ENCODE data around the gene FNTB. TPM values are rescaled to one million over a fixed set of nuclear protein-coding genes. Genes with fewer than 3 reads are reported as not detected.

FNTB gene
- total RNA-seq, 1 experiment from 2014 or later: 26.7 TPM

GRCh38 chr14:65062096-65063075 lies 75.7 kb downstream of the FNTB start (continued):
- TF ChIP-seq EZH2 (IDR thresholded peaks at IDR 0.05): no peak
- TF ChIP-seq SP1 (IDR thresholded peaks at IDR 0.05; ENCODE audit: low read depth): no peak
- TF ChIP-seq POLR2AphosphoS5 (IDR thresholded peaks at IDR 0.05; ENCODE audit: low read depth, low read length): no peak

DNA sequence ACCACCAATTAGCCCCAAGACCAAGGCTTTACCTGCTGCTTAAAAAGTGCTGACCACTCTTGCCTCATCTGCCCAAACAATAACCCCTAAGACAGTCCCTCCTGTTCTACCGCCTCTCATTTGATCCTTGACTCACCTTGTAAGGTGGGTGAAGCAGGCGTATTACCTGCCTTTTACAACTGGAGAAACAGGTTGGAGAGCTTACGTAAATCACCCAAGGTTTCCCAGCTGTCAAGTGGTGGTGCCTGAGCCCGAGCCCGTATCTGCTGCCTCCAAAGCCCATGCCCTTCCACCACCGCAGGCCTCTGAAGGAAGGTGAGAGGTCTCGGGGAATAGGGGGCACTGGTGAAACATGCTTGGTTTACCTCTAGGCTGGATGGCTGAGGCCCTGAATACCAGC lies 79.0 kb downstream of the FNTB start:
- RAD21 ChIA-PET (ENCODE audit: low non-redundant PET in 1 of 2, low total read pairs in 2 of 2, uncharacterized antibody in 2 of 2, unreplicated experiment in 2 of 2): no interaction called here
- TF ChIP-seq ZNF274 (IDR thresholded peaks at IDR 0.05; ENCODE audit: low read depth, low read length) (no peak), CBX3 (IDR thresholded peaks at IDR 0.05; ENCODE audit: low read depth) (no peak), ELF1 (IDR thresholded peaks at IDR 0.05; ENCODE audit: borderline replicate concordance, low read depth) (no peak)
- CTCF ChIA-PET: no interaction called here
- no peaks in the 10 kb centered on the region for H3K79me2 ChIP-seq (ENCODE audit: insufficient read depth, low read length)
- no peaks in the 10 kb centered on the region for H3K9me2 ChIP-seq (ENCODE audit: insufficient read depth)
- no peak overlapping the region for H3K4me2 ChIP-seq (ENCODE audit: low read length)
- BruUV-seq (replicated peaks): no TSS peak
- DNase-seq (ENCODE audit: low read depth, low spot score) (no peak), ATAC-seq (no peak)
- H3K36me3 ChIP-seq (ENCODE audit: control insufficient read depth in 1 of 2, insufficient read depth in 2 of 2, low read length in 2 of 2): peaks cover 8 to 21% of the 10 kb centered on the region in 2 experiments; a peak in 3 of 4 replicates
- POLR2A ChIA-PET: no interaction called here
- H3K9ac ChIP-seq (ENCODE audit: low read length): no peak overlapping the region
- no peaks in the 10 kb centered on the region for H3K27me3 ChIP-seq (ENCODE audit: insufficient read depth, low read length)
- no peaks in the 10 kb centered on the region for H3K4me1 ChIP-seq (ENCODE audit: control insufficient read depth in 1 of 2, insufficient read depth in 2 of 2, low read length in 2 of 2)
- no peak overlapping the region for H3K27ac ChIP-seq (ENCODE audit: low read depth, low read length)
- no peak overlapping the region for H3K4me3 ChIP-seq (replicated peaks in 1 of 2; ENCODE audit: low read depth in 1 of 2, low read length in 2 of 2)
- H2AFZ ChIP-seq (ENCODE audit: low read depth, low read length, poor library complexity, severe bottlenecking): no peak overlapping the region
- no peaks in the 10 kb centered on the region for H4K20me1 ChIP-seq (ENCODE audit: insufficient read depth)
- H3K9me3 ChIP-seq (ENCODE audit: control insufficient read depth in 1 of 2, insufficient read depth in 1 of 2, low read depth in 1 of 2, low read length in 2 of 2): no peaks in the 10 kb centered on the region
- intact Hi-C loops (cut with micrococcal nuclease): no loop called here

DNA sequence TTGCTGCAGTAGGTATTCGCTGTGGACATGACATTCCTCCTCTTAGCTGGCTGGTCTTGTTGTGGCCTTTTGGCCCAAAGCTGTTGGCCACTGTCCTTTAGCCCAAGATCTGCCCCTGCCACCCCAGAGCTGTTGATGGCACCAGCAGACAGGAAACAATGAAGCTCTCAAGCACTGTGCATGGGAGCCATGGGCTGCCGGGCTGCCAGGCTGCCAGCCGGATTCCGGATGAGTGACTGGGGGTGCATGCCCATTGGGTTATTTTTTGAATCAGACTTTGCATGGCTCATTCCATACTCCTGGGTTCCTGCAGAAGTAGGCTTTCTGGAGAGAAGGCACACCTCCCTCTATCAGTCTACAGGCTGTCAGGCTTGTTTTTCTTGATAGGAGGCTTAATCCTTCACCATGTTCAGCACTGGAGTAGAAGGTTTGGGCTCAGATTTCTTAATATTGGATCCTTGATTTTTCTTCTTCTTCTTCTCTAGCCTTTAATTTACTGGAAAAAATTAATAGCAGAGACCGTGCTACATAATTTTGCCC lies 83.2 kb downstream of the FNTB start:
- Histone ChIP-seq H3K9me3 (ENCODE audit: control insufficient read depth in 1 of 2, insufficient read depth in 1 of 2, low read depth in 1 of 2, low read length in 2 of 2) (no peaks in the 10 kb centered on the region), H3K27ac (ENCODE audit: low read depth, low read length) (no peak overlapping the region), H4K20me1 (ENCODE audit: insufficient read depth) (no peaks in the 10 kb centered on the region), H3K9ac (ENCODE audit: low read length) (no peak overlapping the region), H3K4me1 (ENCODE audit: control insufficient read depth in 1 of 2, insufficient read depth in 2 of 2, low read length in 2 of 2) (no peaks in the 10 kb centered on the region), H3K36me3 (ENCODE audit: control insufficient read depth in 1 of 2, insufficient read depth in 2 of 2, low read length in 2 of 2) (peaks cover 0 to 7% of the 10 kb centered on the region in 2 experiments; a peak in 2 of 4 replicates), H2AFZ (ENCODE audit: low read depth, low read length, poor library complexity, severe bottlenecking) (no peak overlapping the region), H3K27me3 (ENCODE audit: insufficient read depth, low read length) (no peaks in the 10 kb centered on the region), H3K79me2 (ENCODE audit: insufficient read depth, low read length) (no peaks in the 10 kb centered on the region), H3K4me3 (replicated peaks in 1 of 2; ENCODE audit: low read depth in 1 of 2, low read length in 2 of 2) (no peak overlapping the region), H3K9me2 (ENCODE audit: insufficient read depth) (no peaks in the 10 kb centered on the region), H3K4me2 (ENCODE audit: low read length) (no peak overlapping the region)
- ChIA-PET POLR2A (no interaction called here), CTCF (no interaction called here), RAD21 (ENCODE audit: low non-redundant PET in 1 of 2, low total read pairs in 2 of 2, uncharacterized antibody in 2 of 2, unreplicated experiment in 2 of 2) (no interaction called here)
- intact Hi-C loops (cut with micrococcal nuclease): no loop called here
- ATAC-seq (no peak), DNase-seq (ENCODE audit: low read depth, low spot score) (no peak)
- no TSS peak for BruUV-seq (replicated peaks)
- no peak for TF ChIP-seq ATF3 (IDR thresholded peaks at IDR 0.05)
- no peak for TF ChIP-seq SRF (IDR thresholded peaks at IDR 0.05; ENCODE audit: low read depth)
- no peak for TF ChIP-seq RAD21 (IDR thresholded peaks at IDR 0.05; ENCODE audit: low read depth)
- no peak for TF ChIP-seq SIN3A (IDR thresholded peaks at IDR 0.05; ENCODE audit: low read depth)
- TF ChIP-seq CEBPB (IDR thresholded peaks at IDR 0.05; ENCODE audit: low read depth): no peak
- TF ChIP-seq ELF1 (IDR thresholded peaks at IDR 0.05; ENCODE audit: borderline replicate concordance, low read depth): no peak
- no peak for TF ChIP-seq YY1 (IDR thresholded peaks at IDR 0.05; ENCODE audit: extremely low read depth, insufficient replicate concordance, low read depth, low read length)
- TF ChIP-seq EGR1 (IDR thresholded peaks at IDR 0.05; ENCODE audit: low read depth): no peak
